GM18502 (cell line): Measurements from ENCODE around the gene KANK2.

ENCODE experiments used
- ATAC-seq: cut with Tn5 transposase; IDR thresholded peaks from one replicate; pipeline ENCODE4 v1.9.1; 2021; ENCODE audit warnings: mild to moderate bottlenecking; ENCODE audit not compliant: unreplicated experiment, poor library complexity

The KANK2 gene

DNA sequence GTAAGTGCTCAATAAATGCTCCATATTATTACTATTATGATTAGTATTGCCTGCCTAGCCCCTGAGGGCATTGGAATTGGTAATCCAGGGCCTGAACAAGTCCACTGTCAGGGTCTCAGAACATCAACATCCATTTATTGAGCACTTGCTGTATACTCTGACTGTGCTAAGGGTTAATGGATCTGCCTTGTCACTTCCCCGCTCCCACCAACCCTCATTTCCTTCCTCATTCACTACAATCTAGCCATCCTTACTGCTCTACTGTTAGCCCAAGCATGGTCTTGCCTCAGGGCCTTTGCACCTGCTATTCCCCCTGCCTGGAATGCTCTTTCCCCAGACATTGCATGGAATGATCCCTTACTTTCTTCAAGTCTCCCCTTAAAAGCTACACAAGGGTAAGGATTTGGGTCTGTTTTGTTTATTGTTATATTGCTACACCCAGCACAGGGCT, 29.4 kb upstream of the KANK2 start:
- ATAC-seq = no peak

DNA sequence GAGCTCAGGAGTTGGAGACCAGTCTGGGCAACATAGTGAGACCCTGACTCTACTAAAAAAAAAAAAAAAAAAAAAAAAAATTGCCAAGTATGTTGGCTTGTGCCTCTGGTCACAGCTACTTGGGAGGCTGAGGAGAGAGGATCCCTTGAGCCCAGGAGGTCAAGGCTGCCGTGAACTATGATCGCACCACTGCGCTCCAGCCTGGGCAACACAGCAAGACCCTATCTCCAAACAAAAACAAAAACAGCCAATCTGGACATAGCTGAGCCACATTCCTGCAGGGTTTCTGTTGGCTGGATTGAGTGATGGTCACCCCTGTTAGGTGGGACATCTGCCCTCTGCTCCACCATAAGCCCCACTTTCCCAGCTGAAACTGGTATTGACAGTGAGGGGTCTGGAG, 28.5 kb upstream of the KANK2 start:
- no peak for ATAC-seq

- no peak for ATAC-seq
Measured at GRCh38 chr19:11225172-11225571, 27.8 kb upstream of the KANK2 start.

GRCh38 chr19:11224429-11224828, 27.1 kb upstream of the KANK2 start:
- ATAC-seq = no peak

GRCh38 chr19:11223200-11223599, 25.9 kb upstream of the KANK2 start:
- ATAC-seq = no peak

GRCh38 chr19:11221082-11221598, 23.8 kb upstream of the KANK2 start:
- no peak for ATAC-seq

GRCh38 chr19:11214387-11214786, 17.0 kb upstream of the KANK2 start:
- ATAC-seq = no peak

GRCh38 chr19:11210656-11210928, 13.2 kb upstream of the KANK2 start:
- ATAC-seq = no peak

GRCh38 chr19:11209839-11210655, 12.7 kb upstream of the KANK2 start:
- ATAC-seq = no peak

DNA sequence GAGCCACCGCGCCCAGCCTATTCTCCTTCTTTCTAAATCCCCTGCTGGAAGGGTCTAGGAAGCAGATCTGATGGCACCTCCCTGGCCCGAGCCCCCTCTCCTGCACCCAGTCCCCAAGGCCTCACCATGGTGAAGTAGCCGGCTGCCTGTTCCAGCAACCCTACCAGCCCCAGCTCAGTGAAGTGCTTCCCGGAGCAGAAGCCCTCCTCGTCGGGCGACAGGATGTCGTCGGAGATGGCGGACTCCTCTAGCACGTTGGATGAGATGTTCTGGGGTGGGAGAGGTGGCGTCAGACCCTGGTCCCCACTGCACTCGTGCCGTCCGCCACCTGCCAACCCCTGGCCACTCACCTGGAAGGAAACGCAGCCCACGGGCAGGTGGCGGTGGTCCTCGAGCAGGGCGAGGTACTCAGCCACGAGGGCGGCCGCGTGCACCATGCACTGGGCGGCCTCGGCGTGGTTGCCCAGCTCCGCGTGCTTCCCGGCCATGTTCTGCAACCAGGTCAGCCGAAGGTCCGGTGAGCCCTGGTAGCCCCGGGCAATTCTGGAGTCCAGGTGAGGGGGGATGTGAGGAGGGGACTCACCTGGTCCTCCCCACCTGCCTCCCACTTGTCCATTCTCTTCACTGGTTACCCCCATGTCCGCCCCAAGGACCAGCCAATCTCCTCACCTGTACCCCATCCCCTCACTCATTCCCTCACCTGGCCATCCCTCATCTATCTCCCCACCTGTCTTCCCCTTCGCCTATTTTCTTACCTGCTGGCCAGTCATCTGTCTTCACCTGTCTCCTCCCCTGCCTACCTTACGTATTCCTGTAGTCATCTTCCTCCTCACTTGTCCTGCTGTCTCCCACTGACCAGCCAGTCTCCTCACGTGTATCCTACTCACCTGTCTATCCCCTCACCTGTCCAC, 11.5 kb upstream of the KANK2 start:
- no peak for ATAC-seq

DNA sequence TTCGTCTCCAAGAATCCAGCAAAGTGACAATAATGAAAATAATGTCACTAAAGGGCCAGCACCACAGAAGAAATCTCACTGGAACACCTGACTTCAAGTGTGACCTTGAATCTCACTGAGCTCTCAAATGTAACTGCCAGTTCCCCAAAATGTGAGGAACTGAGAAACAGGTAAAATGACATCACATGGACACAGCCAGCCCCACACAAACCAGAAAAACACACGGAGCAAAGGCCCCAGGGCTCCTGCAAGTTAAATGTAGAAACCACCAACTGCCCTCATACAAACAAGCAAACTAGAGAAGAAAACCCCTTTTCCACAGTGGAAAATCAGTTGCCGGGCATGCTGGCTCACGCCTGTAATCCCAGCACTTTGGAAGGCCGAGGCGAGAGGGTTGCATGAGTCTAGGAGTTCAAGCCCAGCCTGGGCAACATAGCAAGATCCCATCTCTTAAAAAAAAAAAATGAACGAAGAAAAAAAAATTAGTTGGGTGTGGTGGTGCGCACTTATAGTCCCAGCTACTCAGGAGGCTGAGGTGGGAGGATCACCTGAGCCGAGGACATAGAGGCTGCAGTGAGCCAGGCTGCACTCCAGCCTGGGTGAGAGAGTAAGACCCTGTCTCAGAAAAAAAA, 8.7 kb upstream of the KANK2 start:
- no peak for ATAC-seq

GRCh38 chr19:11204943-11205349, 7.6 kb upstream of the KANK2 start:
- no peak for ATAC-seq

DNA sequence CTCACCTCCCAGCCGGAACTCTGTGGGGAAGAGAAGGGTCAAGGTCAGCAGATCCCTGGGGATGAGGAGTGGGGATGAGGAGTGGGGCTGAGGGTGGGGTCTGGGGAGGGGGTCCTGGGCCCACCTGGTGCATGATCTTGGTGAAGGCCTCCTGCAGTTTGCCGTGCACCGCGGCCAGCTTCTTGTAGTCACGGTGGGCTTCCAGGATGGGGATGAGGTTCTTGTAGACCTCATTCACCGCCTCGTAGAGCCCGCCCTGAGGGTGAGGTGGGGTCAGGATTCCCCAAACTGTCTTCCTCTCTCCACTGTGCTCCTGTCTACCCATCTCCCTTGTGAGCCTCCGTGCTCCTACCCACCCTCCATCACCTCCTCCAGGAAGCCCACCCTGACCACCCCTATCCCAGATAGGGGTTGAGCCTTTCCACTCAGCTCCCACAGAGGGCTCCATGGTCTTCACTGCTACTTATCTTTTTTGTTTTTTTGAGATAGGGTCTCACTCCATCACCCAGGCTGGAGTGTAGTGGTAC, 6.8 kb upstream of the KANK2 start:
- no peak for ATAC-seq

GRCh38 chr19:11203194-11204075, 6.1 kb upstream of the KANK2 start:
- no peak for ATAC-seq

GRCh38 chr19:11202488-11203193, 5.3 kb upstream of the KANK2 start:
- no peak for ATAC-seq

DNA sequence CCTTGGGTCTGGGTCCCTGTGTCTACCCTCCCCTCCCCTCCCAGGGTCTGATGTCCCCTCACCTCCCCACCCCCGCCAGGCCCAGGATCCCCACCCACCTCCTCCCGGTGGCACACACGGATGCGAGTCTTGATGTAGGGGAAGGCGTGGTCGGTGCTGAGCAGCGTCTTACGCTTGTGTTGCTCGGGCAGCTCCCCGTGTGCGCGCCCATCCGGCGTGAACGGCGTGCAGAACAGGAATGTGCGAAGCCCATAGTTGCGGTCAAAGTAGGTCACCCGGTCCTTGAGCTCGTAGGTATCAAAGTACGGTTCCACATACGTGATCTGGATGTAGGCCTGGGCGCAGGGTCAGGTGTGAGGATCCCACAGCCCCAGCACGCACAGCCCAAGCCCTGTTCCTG, 4.4 kb upstream of the KANK2 start:
- no peak for ATAC-seq

GRCh38 chr19:11200931-11201330, 3.6 kb upstream of the KANK2 start:
- ATAC-seq = no peak

- no peak for ATAC-seq
Measured at GRCh38 chr19:11200015-11200574, 2.8 kb upstream of the KANK2 start.

- ATAC-seq = no peak
Measured at GRCh38 chr19:11199517-11199916, 2.2 kb upstream of the KANK2 start.
